Lower leg skin (tissue), 3 donors: Measurements from ENCODE around the gene CAPN13.

Source experiments
- POLR2A ChIP-seq, 2 donors: fragments of 450-650 bp; IDR thresholded peaks; one replicate each; pipeline ENCODE4 v1.6.1; 2016 to 2017; ENCODE audit warnings: antibody characterized with exemption in 2 of 2, mild to moderate bottlenecking in 1 of 2, moderate library complexity in 1 of 2
- TF ChIP-seq, protein P1 (sequence below), 3 donors: fragments of 450-650 bp; IDR thresholded peaks; one replicate each; pipeline ENCODE4 v1.5.1; 2016; ENCODE audit warnings: antibody characterized with exemption in 3 of 3, mild to moderate bottlenecking in 3 of 3, moderate library complexity in 2 of 3

DNA sequence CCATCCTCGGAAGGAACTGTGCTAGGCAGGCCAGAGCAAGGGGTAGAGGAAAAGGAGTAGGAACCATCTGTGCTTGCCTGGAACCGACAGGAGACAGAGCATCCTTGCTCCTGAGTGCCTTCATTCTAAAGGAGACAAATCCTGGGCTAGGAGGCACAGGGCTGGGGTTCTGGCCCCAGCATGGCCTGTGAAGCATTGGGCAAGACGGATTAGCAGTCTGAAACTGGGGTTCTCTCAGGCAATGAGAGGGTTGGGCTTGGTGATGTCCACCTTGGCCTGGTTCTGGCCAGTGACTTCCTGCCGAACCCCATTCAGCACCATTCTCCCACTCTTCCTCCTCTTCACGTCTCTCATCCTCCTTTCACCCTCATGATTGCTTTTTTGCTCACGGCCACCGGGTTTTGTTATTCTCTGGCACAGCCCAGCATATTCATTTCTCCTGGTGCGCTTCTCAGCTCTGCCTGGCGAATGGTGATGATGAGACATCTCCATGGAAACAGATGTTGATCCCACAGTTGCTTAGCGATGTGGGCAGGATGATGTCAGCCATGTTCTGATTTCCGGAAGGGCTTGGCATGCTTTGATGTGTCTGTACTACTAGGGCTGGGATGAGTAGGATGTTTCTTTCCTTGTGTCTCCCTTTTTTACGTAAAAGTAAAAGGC, 127.7 kb downstream of the CAPN13 start:
- TF ChIP-seq, protein P1, sequence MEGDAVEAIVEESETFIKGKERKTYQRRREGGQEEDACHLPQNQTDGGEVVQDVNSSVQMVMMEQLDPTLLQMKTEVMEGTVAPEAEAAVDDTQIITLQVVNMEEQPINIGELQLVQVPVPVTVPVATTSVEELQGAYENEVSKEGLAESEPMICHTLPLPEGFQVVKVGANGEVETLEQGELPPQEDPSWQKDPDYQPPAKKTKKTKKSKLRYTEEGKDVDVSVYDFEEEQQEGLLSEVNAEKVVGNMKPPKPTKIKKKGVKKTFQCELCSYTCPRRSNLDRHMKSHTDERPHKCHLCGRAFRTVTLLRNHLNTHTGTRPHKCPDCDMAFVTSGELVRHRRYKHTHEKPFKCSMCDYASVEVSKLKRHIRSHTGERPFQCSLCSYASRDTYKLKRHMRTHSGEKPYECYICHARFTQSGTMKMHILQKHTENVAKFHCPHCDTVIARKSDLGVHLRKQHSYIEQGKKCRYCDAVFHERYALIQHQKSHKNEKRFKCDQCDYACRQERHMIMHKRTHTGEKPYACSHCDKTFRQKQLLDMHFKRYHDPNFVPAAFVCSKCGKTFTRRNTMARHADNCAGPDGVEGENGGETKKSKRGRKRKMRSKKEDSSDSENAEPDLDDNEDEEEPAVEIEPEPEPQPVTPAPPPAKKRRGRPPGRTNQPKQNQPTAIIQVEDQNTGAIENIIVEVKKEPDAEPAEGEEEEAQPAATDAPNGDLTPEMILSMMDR (IDR thresholded peaks at IDR 0.05): no peak
- no peak for TF ChIP-seq POLR2A (IDR thresholded peaks at IDR 0.05)
